Measurements from ENCODE around the gene GIGYF2. TPM values are rescaled to one million over a fixed set of nuclear protein-coding genes. Genes with fewer than 3 reads are reported as not detected.

The GIGYF2 gene
- total and polyA plus RNA-seq, 2 donors from 2014 or later = 13.5 to 79.8 TPM

- Histone ChIP-seq H3K4me1 (ENCODE audit: control insufficient read depth in 2 of 3, insufficient read depth in 2 of 3, low read depth in 1 of 3, low read length in 3 of 3) (no peaks in the 10 kb centered on the region), H3K27me3 (ENCODE audit: control insufficient read depth, insufficient read depth, low read length) (no peaks in the 10 kb centered on the region), H3K9ac (ENCODE audit: low read length in 3 of 3) (no peak overlapping the region), H3K4me3 (ENCODE audit: low read length in 3 of 3) (no peak overlapping the region), H3K9me3 (ENCODE audit: control insufficient read depth in 2 of 3, insufficient read depth in 1 of 3, low read length in 3 of 3) (no peaks in the 10 kb centered on the region), H3K36me3 (ENCODE audit: control insufficient read depth in 2 of 3, insufficient read depth in 3 of 3, low read length in 3 of 3) (no peaks in the 10 kb centered on the region), H3K27ac (ENCODE audit: low read depth in 2 of 2, low read length in 2 of 2) (no peak overlapping the region)
- intact Hi-C loops (cut with DNase I) = no loop called here
- no peak for TF ChIP-seq CTCF (IDR thresholded peaks at IDR 0.05; ENCODE audit: borderline replicate concordance, extremely low read depth, insufficient read depth)
- FAIRE-seq (no peak), DNase-seq (no peak)
These were observed 197.1 kb downstream of the GIGYF2 start for GRCh38 chr2:232894251-232894650.

DNA sequence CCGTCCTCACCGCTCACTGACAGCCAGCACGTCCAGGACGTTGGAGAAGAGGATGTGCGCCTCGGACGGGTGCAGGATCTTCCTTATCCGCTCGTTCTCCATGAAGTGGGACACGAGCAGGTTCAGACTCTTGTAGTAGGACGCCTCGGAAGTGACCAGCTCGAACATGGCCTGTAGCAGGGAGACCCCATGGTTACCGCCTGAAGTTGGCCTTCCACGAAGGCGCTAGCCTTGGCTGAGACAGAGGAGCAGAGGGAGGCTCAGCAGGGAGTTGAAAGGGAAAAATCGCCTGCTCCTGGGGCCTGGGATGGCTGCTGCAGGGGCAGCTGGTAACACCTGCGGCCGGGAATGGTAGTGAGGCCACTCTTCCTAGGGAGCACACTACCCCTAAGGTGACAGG, 197.6 kb downstream of the GIGYF2 start:
- no peak for TF ChIP-seq CTCF (IDR thresholded peaks at IDR 0.05; ENCODE audit: borderline replicate concordance, extremely low read depth, insufficient read depth)
- Histone ChIP-seq H3K9ac (ENCODE audit: low read length in 3 of 3) (no peak overlapping the region), H3K36me3 (ENCODE audit: control insufficient read depth in 2 of 3, insufficient read depth in 3 of 3, low read length in 3 of 3) (no peaks in the 10 kb centered on the region), H3K27ac (ENCODE audit: low read depth in 2 of 2, low read length in 2 of 2) (no peak overlapping the region), H3K4me3 (ENCODE audit: low read length in 3 of 3) (no peak overlapping the region), H3K4me1 (ENCODE audit: control insufficient read depth in 2 of 3, insufficient read depth in 2 of 3, low read depth in 1 of 3, low read length in 3 of 3) (no peaks in the 10 kb centered on the region), H3K9me3 (ENCODE audit: control insufficient read depth in 2 of 3, insufficient read depth in 1 of 3, low read length in 3 of 3) (no peaks in the 10 kb centered on the region), H3K27me3 (ENCODE audit: control insufficient read depth, insufficient read depth, low read length) (no peaks in the 10 kb centered on the region)
- no peak for FAIRE-seq
- intact Hi-C loops (cut with DNase I) = no loop called here
- DNase-seq = no peak

DNA sequence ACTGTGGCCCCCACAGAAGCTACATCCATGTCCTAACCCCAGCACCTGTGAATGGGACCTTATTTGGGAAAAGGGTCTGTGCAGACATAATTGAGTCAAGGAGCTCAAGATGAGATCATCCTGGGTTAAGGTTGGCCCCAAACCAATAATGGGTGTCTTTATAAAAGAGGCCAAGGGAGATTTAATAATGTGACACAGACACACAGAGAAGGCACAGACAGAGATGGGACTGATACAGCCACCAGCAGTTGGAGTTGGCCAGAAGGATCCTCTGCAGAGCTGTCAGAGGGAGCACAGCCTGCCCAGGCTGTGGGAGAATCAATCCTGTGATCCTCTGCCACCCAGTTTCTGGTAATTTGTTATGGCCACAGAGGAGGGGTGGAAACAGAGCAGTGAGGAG, 199.0 kb downstream of the GIGYF2 start:
- H3K9ac ChIP-seq (ENCODE audit: low read length in 3 of 3) = no peak overlapping the region
- TF ChIP-seq CTCF (IDR thresholded peaks at IDR 0.05; ENCODE audit: borderline replicate concordance, extremely low read depth, insufficient read depth) = no peak
- no peaks in the 10 kb centered on the region for H3K27me3 ChIP-seq (ENCODE audit: control insufficient read depth, insufficient read depth, low read length)
- H3K4me3 ChIP-seq (ENCODE audit: low read length in 3 of 3) = no peak overlapping the region
- H3K9me3 ChIP-seq (ENCODE audit: control insufficient read depth in 2 of 3, insufficient read depth in 1 of 3, low read length in 3 of 3) = no peaks in the 10 kb centered on the region
- no peaks in the 10 kb centered on the region for H3K4me1 ChIP-seq (ENCODE audit: control insufficient read depth in 2 of 3, insufficient read depth in 2 of 3, low read depth in 1 of 3, low read length in 3 of 3)
- H3K36me3 ChIP-seq (ENCODE audit: control insufficient read depth in 2 of 3, insufficient read depth in 3 of 3, low read length in 3 of 3) = no peaks in the 10 kb centered on the region
- no peak overlapping the region for H3K27ac ChIP-seq (ENCODE audit: low read depth in 2 of 2, low read length in 2 of 2)
- no peak for FAIRE-seq
- intact Hi-C loops (cut with DNase I) = no loop called here
- no peak for DNase-seq
